Hematopoietic multipotent progenitor cell treated with erythropoietin and hydrocortisone succinate and interleukin-3 and kit ligand, for 8 days (in vitro differentiated cells): Measurements from ENCODE around the gene FAAP24.
"Not testable (repeated sequence)": the region's sequence is repeated elsewhere in the genome, so short reads cannot be mapped to it uniquely, and the experiment has no call there.

Source experiments
- DNase-seq: peaks from one replicate; pipeline ENCODE4 v3.0.0-alpha.2; 2015

Gene FAAP24

GRCh38 chr19:33000510-33000909, 28.5 kb downstream of the FAAP24 start:
- no peak for DNase-seq

DNA sequence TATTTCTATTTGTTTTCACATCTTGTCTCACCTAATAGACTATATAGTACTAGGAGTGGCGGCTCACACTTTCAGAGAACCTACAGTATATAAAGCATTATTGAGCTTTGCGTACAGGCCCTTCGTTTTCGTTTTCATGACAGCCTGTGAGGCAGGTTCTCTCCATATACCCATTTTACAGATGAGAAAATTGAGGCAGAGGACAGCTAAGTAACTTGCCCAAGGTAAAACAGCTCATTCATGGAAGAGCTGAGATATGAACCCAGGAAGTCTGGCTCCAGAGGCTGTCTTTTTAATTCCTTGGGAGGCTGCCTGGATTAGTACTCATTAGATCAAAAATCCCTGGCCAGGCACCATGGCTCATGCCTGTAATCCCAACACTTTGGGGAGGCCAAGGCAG, 28.9 kb downstream of the FAAP24 start:
- DNase-seq = no peak

DNA sequence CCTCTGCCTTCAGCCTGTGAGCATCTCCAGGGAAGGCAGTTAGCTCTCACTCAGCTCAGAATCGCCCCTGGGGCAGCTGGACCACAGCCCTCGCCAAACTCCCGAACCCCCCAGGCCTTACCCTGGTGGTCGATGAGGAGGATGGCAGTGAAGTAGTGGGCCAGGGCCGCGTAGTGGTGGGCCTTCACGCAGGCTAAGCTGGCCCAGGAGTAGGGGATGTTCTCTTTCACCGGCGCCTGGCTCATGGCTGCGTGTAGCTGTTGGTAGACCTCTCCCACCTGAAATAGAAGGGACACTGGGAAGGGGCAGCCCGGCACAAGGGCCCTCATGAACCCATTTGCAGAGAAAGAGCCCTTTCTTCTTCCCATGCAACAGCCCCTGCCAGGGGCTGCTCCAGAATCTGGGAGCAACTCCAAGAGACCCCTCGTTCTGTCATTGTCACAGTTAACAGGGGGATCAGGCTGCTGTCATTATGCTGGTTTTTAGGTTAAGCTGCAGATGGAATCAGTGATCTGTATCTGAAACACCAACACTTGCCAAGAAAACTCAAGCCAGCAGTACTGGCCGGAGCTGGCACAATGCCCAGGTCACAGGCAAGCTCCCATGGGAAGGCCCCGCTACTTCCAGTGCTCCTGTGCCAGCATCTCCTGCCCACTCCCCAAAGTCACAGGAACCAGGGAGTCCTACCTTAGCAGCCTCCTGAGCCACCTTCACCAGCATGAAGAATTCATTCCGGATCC, 30.3 kb downstream of the FAAP24 start:
- DNase-seq = not testable (repeated sequence)

DNA sequence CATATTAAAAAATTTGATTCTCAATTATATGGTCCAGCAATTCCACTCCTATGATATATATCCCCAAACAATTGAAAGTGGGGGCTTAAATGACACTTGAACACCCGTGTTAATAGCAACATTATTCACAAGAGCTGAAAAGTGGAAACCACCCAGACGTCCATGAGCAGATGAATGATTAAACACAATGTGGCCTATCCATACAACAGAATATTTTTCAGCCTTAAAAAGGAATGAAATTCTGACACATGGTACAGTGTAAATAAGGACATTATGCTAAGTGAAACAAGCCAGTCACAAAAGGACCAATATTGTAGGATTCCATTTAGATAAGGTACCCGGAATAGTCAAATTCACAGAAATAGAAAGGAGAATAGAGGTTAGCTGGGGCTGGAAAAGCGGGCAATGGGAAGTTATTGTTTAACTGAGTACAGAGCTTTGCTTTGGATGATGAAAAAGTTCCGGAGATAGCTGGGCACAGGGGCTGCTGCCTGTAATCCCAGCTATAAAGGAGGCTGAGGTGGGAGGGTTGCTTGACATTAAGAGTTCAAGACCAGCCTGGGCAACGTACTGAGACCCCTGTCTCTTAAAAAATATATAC, 31.5 kb downstream of the FAAP24 start:
- not testable (repeated sequence) for DNase-seq

- DNase-seq = no peak
These were observed 33.4 kb downstream of the FAAP24 start for GRCh38 chr19:33005440-33005839.

DNA sequence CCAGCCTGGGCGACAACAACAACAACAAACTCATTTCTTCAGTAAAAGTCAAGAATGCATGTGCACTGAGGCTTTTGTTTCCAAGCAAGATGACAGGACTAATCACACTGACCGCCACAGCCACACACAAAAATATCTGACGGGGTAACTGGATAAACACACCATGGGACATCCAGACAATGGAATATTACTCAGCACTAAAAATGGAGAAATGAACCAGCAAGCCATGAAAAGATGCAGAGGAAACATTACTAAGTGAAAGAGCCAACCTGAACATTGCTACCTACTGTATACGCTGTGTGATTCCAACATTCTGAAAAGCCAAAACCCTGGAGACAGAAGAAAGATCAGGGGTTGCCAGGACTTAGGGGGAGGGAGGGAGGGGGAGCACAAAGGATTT, 36.7 kb downstream of the FAAP24 start:
- no peak for DNase-seq

- DNase-seq = not testable (repeated sequence)
These were observed 38.8 kb downstream of the FAAP24 start for GRCh38 chr19:33010891-33011290.

- no peak for DNase-seq
These were observed 50.6 kb downstream of the FAAP24 start for GRCh38 chr19:33022472-33023116.

DNA sequence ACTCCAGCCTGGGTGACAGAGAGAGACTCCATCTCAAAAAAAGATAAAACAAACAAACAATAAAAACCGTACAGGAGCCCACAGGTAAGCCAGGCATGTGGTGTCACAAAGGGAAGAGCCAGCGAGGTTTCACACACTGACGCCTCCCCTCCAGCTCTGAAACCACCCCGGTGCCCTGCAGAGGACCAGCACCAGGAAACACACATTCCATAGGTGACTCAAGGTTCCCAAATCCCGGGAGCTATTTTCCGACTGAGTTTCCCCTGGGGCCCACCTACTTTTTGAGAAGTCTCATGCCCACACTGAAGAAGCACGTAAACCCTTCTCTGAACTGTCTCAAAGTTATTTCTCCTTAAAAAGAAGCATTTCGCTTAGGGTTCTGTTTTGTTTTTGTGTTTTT, 52.4 kb downstream of the FAAP24 start:
- no peak for DNase-seq

- DNase-seq = not testable (repeated sequence)
These were observed 53.6 kb downstream of the FAAP24 start for GRCh38 chr19:33025468-33026238.

DNA sequence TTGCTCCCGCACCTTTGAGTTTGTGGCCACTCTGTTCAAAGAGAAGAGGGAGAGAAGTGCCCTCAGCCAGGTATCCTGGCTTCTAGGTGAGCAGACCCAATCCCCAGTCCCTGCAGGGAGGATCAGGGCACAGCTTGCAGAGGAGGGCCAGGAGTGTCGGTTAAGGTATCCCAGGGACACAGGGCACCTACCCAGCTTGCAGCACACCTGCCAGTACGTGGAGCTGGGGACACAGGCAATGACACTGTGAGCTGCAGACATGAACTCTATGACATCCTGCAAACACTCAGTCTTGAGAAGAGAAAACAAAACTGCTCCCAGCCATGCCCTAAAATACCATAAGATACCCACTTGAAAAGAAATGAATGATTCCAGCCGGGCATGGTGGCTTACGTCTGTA, 54.6 kb downstream of the FAAP24 start:
- not testable (repeated sequence) for DNase-seq
